ENCODE results near the gene FER. TPM values are rescaled to one million over a fixed set of nuclear protein-coding genes. Genes with fewer than 3 reads are reported as not detected.
A peak's percentile ranks its signal among the peaks of the same experiment; 100 is the strongest.

FER gene
- total RNA-seq, 4 donors from 2014 or later: 16.1 to 25.7 (median 19.1) TPM

DNA sequence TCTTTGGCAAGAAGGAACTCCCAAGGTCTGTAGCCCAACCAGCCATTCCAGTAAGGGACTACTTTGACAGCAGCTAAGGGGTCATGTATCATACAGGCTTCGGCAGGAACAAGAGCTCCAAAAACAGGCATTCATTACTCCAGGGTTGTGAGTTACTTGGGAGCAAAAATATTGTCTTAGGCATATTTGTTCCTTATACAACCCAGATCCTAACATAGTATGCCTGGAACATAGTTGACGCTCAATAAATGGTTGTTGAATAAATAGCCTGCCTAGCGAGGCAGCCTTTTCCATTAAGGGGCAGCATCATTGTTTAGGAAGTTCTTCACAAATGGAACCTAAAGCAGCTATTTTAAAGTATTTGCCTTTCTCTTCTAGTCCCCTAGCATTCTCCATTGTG, 35.8 kb upstream of the FER start:
- intact Hi-C loops (cut with DNase I; ENCODE audit: low total_unique reads): no loop called here
- TF ChIP-seq POLR2A (IDR thresholded peaks at IDR 0.05): no peak
- TF ChIP-seq, protein P1, sequence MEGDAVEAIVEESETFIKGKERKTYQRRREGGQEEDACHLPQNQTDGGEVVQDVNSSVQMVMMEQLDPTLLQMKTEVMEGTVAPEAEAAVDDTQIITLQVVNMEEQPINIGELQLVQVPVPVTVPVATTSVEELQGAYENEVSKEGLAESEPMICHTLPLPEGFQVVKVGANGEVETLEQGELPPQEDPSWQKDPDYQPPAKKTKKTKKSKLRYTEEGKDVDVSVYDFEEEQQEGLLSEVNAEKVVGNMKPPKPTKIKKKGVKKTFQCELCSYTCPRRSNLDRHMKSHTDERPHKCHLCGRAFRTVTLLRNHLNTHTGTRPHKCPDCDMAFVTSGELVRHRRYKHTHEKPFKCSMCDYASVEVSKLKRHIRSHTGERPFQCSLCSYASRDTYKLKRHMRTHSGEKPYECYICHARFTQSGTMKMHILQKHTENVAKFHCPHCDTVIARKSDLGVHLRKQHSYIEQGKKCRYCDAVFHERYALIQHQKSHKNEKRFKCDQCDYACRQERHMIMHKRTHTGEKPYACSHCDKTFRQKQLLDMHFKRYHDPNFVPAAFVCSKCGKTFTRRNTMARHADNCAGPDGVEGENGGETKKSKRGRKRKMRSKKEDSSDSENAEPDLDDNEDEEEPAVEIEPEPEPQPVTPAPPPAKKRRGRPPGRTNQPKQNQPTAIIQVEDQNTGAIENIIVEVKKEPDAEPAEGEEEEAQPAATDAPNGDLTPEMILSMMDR (IDR thresholded peaks at IDR 0.05): no peak
- no peak overlapping the region for H3K4me3 ChIP-seq (ENCODE audit: low read depth, poor library complexity, severe bottlenecking)
- 78 to 81% methylated on average over 3 of the region's 3 CpGs for WGBS, 2 donors
- DNase-seq (ENCODE audit: low spot score in 2 of 2): no peak

DNA sequence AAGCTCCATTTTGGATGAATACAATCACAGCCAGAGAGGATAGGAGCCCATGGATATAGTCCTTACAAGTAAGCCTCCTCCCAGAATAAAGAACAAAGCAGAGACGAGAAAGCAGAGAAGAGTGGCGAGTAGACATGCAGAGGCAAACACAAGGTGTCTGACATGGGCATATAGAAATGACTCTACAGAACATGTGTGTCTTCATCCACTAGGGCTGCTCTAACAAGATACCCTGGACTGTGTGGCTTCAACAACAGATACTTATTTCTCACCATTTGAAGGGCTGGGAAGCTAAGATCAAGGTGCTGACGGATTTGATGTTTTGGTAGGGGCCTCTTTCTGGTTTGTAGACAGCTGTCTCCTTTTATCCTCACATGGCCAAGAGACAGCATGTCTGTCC, 32.3 kb upstream of the FER start:
- intact Hi-C loops (cut with DNase I; ENCODE audit: low total_unique reads): no loop called here
- WGBS, 2 donors: 91 to 93% methylated on average over 3 of the region's 3 CpGs

DNA sequence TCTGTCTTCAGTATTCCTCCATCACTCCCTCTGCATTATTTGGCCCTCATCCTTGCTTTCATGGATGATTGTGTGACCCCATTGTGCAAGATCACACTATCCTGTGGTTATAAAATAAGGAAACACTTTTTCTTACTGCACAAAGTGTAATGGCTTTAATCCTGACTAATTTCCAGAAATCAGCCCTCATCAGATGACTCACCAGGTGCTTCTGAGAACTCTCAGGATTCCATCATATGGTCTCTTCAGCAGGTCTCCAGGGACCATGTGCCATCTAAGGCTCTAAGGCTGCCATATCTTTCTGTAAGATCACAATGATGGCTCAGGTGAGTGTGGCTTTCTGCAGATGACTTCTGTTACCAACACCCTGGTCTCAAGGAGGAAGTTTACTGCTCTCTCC, 27.3 kb upstream of the FER start:
- TF ChIP-seq POLR2A (IDR thresholded peaks at IDR 0.05): no peak
- TF ChIP-seq, protein P1 (IDR thresholded peaks at IDR 0.05): no peak
- H3K4me3 ChIP-seq (ENCODE audit: low read depth, poor library complexity, severe bottlenecking): no peak overlapping the region
- DNase-seq (ENCODE audit: low spot score in 2 of 2): no peak
- intact Hi-C loops (cut with DNase I; ENCODE audit: low total_unique reads): no loop called here

More for the DNA sequence above, 32.3 kb upstream of the FER start:
- TF ChIP-seq, protein P1 (IDR thresholded peaks at IDR 0.05): no peak
- TF ChIP-seq POLR2A (IDR thresholded peaks at IDR 0.05): no peak
- DNase-seq (ENCODE audit: low spot score in 2 of 2): no peak
- H3K4me3 ChIP-seq (ENCODE audit: low read depth, poor library complexity, severe bottlenecking): no peak overlapping the region

DNA sequence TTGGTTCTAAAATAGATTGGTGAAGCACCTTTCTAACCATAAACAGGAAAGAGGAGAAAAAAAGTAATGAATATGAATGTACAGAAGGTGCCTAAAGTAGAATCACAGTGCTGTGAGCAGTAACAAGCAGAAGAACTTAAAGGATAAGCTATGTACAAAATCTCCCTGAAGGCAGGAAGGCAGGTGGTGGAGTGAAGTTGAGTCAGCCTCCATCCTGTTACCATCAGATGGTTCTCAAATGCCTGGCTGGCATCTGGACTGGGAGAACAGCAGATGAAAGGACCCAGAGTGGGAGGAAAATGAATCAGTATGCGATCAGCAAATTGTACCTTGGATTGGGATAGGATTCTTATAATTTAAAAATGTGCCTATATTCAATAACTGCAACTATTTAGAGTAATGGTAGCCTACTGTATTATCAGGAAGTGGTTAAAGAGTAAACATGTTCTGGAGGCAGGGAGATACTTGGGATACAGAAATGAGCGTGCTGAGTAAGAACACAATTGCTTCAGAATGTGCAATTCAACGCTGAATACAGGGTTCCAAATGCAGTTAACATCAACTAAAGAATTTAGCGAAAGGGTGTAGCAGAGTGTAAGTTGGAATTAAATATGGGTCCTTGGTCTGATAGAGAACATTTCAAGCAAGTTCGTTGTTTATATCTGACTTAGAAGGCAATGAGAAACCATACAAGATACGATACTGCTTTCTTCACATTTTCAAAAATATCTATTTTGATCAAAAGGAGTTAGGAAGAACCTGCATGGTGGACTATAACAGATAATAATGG, 21.1 kb upstream of the FER start:
- intact Hi-C loops (cut with DNase I; ENCODE audit: low total_unique reads): no loop called here
- 64 to 72% methylated on average over 6 of the region's 6 CpGs for WGBS, 2 donors

DNA sequence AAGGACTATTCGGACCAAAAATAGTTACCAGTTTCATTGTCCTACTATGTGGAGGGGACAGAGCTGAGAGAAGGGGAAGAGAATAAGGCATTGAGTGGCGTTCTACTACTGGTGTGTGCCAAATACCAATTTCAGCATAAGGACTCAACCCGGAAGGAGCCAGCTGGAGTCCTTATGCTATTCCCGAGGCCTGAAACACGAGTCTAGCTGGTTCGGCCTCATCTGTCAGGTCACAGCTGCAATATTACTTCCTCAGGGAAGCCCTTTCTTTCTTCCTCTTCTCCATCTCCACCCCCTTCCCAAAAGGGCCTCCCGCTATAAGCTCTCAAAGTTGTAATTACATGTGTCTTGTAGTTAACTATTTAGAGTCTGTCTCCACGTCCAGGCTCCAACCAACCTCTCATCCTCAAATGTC, 20.5 kb upstream of the FER start:
- peak overlapping the region; percentile 50 for H3K4me3 ChIP-seq (ENCODE audit: low read depth, poor library complexity, severe bottlenecking)
- intact Hi-C loops (cut with DNase I; ENCODE audit: low total_unique reads): no loop called here
- TF ChIP-seq POLR2A (IDR thresholded peaks at IDR 0.05): no peak
- TF ChIP-seq, protein P1 (IDR thresholded peaks at IDR 0.05): no peak
- DNase-seq (ENCODE audit: low spot score in 2 of 2): peak; percentile 57 to 87
- WGBS, 2 donors: 16 to 17% methylated on average over 8 of the region's 8 CpGs

More for the DNA sequence above, 21.1 kb upstream of the FER start:
- no peak for TF ChIP-seq POLR2A (IDR thresholded peaks at IDR 0.05)
- TF ChIP-seq, protein P1 (IDR thresholded peaks at IDR 0.05): no peak
- H3K4me3 ChIP-seq (ENCODE audit: low read depth, poor library complexity, severe bottlenecking): no peak overlapping the region
- DNase-seq (ENCODE audit: low spot score in 2 of 2): no peak
